LNCAP (cell line): ENCODE data around the gene EPB41L1.

Experiments used
- TF ChIP-seq, protein P1 (sequence below): fragments of 450-650 bp; IDR thresholded peaks from 2 replicates; pipeline ENCODE4 v1.5.1; 2017; ENCODE audit warnings: mild to moderate bottlenecking

EPB41L1 gene

DNA sequence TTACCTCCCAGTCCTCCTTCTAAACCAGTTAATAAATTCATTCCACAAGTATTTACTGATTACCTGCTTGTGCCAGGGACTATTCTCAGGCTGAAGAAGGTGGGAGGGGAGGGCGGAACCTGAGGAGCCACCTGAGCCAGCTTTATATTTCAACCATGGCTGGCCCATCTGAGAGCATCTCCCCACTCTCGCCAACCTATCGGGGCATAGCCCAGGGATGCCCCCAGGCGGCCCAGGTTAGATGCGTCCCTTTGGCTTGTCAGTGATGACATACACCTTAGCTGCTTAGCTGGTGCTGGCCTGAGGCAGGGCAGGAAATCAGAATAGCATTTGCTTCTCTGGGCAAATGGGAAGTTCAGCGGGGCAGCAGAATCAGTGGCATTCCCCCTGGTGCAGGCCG is 76.8 kb downstream of the EPB41L1 start:
- TF ChIP-seq, protein P1, sequence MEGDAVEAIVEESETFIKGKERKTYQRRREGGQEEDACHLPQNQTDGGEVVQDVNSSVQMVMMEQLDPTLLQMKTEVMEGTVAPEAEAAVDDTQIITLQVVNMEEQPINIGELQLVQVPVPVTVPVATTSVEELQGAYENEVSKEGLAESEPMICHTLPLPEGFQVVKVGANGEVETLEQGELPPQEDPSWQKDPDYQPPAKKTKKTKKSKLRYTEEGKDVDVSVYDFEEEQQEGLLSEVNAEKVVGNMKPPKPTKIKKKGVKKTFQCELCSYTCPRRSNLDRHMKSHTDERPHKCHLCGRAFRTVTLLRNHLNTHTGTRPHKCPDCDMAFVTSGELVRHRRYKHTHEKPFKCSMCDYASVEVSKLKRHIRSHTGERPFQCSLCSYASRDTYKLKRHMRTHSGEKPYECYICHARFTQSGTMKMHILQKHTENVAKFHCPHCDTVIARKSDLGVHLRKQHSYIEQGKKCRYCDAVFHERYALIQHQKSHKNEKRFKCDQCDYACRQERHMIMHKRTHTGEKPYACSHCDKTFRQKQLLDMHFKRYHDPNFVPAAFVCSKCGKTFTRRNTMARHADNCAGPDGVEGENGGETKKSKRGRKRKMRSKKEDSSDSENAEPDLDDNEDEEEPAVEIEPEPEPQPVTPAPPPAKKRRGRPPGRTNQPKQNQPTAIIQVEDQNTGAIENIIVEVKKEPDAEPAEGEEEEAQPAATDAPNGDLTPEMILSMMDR: no peak

DNA sequence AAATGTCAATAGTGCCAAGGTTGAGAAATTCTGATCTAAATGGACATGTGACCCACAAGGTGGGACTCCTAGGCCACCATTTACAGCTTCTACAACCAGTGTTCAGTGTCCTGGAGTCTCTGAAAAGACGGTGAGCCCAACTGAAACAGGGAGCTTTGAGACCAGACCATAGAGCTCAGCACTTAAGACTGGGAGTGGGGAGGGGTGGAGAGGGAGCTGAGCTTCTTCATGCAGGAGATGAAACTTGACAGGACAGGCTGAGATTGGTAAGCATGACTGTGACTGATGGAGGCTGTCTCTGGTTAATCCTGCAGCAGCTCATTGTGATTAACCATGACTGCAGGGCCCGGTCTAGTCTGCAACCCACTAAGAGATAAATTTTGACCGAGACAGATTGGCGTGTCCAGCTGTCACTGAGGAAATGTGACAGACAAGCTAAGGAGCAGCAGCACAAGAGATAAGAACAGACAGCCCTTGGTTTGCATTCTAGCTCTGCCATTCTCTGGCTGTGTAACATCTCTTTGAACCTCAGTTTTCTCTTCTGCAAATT is 80.3 kb downstream of the EPB41L1 start:
- TF ChIP-seq, protein P1: no peak

GRCh38 chr20:36235892-36236785 is 81.6 kb downstream of the EPB41L1 start, which contains the start of gene AAR2:
Gene AAR2, plus strand, starts transcription at chr20:36236478. Its CDS starts 3,391 bp downstream, at chr20:36239869.
- TF ChIP-seq, protein P1: no peak

GRCh38 chr20:36236786-36237121 is 82.2 kb downstream of the EPB41L1 start:
- TF ChIP-seq, protein P1: no peak

DNA sequence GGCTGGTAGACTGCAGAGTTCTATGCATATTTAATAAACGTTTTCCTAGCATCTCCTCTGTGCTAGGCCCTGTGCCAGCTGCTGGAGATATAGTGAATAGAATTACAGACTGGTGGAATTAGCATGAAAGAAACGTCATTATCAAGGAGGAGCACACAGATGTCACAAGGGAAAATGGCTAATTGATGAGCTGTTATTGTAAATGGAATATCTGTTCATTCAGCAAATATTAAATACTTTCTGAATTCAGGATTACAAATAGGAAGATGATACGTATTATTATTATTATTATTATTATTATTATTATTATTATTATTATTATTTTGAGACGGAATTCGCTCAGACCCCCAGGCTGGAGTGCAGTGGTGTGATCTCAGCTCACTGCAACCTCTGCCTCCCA is 82.9 kb downstream of the EPB41L1 start:
- TF ChIP-seq, protein P1: no peak

DNA sequence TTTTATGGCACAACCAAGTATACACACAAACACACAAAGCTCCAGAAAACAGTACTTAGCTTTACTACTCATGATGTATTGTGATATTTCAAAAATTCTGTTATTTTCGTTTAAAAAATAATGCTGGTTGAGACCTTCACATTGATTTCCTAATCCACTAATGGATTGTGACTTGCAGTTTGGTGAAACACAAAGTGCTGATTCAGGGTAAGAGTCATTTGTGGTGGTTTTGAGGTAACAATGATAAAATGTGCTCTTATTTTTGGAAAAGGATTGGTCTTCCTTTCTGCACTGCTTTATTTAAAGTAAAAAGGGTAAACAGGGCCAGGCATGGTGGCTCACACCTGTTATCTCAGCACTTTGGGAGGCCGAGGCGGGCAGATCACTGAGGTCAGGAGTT is 83.6 kb downstream of the EPB41L1 start:
- TF ChIP-seq, protein P1: no peak

DNA sequence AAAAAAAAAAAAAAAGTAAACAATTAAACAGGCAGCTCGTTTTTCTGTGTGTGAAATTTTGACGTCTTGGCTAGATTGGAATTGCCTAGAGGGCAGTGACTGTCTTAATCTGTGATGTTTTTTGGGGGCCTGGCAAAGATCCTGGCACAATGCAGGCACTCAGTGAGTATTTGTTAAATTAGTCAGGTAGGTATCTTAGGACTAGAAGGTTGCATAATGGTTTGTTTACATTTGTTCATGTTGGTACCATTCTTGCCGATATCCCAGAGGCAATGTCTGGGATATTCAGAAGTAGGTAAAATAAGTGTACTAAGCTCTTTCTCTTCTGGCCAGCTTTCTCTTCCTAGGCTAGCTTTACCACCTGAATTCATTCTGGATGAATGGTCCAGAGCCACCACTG is 84.2 kb downstream of the EPB41L1 start:
- TF ChIP-seq, protein P1: no peak
